Endothelial cell of umbilical vein (primary cell): ENCODE results near the gene LYPD5. TPM values are rescaled to one million over a fixed set of nuclear protein-coding genes. Genes with fewer than 3 reads are reported as not detected.

ENCODE experiments used
- BruUV-seq: library from RNA; stranded (reverse); fragments of 400-500 nt; replicated peaks from 2 replicates; lab custom pipeline; 2021; lab: Mats Ljungman, UMichigan
- CTCF ChIA-PET: fragments of 300-600, 350-600 bp; sonication (Branson Sonifier 250); formaldehyde crosslinking; loops from one replicate; lab custom pipeline; 2021; ENCODE audit warnings: antibody characterized with exemption, inconsistent platforms; lab: Charles Lee
- POLR2A ChIA-PET: fragments of 300-600, 350-600 bp; sonication (Branson Sonifier 250); formaldehyde crosslinking; loops from one replicate; lab custom pipeline; 2021; ENCODE audit warnings: antibody characterized with exemption, inconsistent platforms; lab: Charles Lee
- DNase-seq: peaks from one replicate; pipeline ENCODE4 v3.0.0-alpha.2; 2011; ENCODE audit warnings: low read depth, low spot score
- FAIRE-seq: peaks from 2 replicates; lab custom pipeline; 2011; peaks lifted over from hg19 to GRCh38; lab: Jason Lieb, UNC
- H2AFZ ChIP-seq: 2 replicates; pipeline ENCODE4 v1.6.0; 2012; ENCODE audit warnings: low read depth, low read length, control low read depth, inconsistent platforms
- H3K27ac ChIP-seq: 2 replicates; pipeline ENCODE4 v1.5.1; 2011; ENCODE audit warnings: low read depth, mild to moderate bottlenecking, control low read depth, low read length, moderate library complexity; ENCODE audit not compliant: insufficient read depth
- H3K27me3 ChIP-seq, 2 experiments: 2 replicates each; pipeline versions ENCODE4 v1.6.0 to v1.6.1; 2011; ENCODE audit warnings: low read length in 2 of 2, mixed read lengths in 1 of 2; ENCODE audit not compliant: control insufficient read depth in 2 of 2, insufficient read depth in 2 of 2
- H3K36me3 ChIP-seq, 2 experiments: 2 replicates in 1 of 2; 3 replicates in 1 of 2; pipeline ENCODE4 v1.5.1; 2011; ENCODE audit warnings: low read length in 2 of 2, mild to moderate bottlenecking in 1 of 2, moderate library complexity in 1 of 2; ENCODE audit not compliant: control insufficient read depth in 2 of 2, insufficient read depth in 2 of 2; ENCODE audit errors: extremely low read depth in 1 of 2
- H3K4me1 ChIP-seq: 3 replicates; pipeline ENCODE4 v1.5.1; 2011; ENCODE audit warnings: mild to moderate bottlenecking, low read length; ENCODE audit not compliant: control insufficient read depth, insufficient read depth; ENCODE audit errors: extremely low read depth
- H3K4me2 ChIP-seq: 2 replicates; pipeline ENCODE4 v1.6.1; 2011; ENCODE audit warnings: low read length, control low read depth, mixed read lengths; ENCODE audit not compliant: insufficient read depth
- H3K4me3 ChIP-seq, 3 experiments: fragments of 200-600 bp in 1 of 3; sonication (generic), shearing (Covaris generic) in 1 of 3; replicated peaks in 1 of 3; 2 replicates each; pipeline ENCODE4 v1.5.1; 2011 to 2016; ENCODE audit warnings: control low read depth in 3 of 3, low read length in 3 of 3, mild to moderate bottlenecking in 2 of 3, inconsistent platforms in 1 of 3, low read depth in 1 of 3, moderate library complexity in 1 of 3; ENCODE audit not compliant: insufficient read depth in 1 of 3
- H3K79me2 ChIP-seq: 2 replicates; pipeline ENCODE4 v1.6.0; 2012; ENCODE audit warnings: low read length, inconsistent platforms; ENCODE audit not compliant: control insufficient read depth, insufficient read depth
- H3K9ac ChIP-seq: replicated peaks from 2 replicates; pipeline ENCODE3; 2011; ENCODE audit warnings: low read length, control low read depth; ENCODE audit not compliant: insufficient read depth; ENCODE audit errors: extremely low read depth
- H3K9me1 ChIP-seq: replicated peaks from 3 replicates; pipeline ENCODE4 v1.6.0; 2011; ENCODE audit warnings: mild to moderate bottlenecking, low read length; ENCODE audit not compliant: control insufficient read depth, insufficient read depth; ENCODE audit errors: extremely low read depth
- H3K9me3 ChIP-seq: replicated peaks from 2 replicates; pipeline ENCODE4 v1.5.1; 2012; ENCODE audit warnings: low read length, inconsistent platforms; ENCODE audit not compliant: control insufficient read depth, insufficient read depth
- H4K20me1 ChIP-seq: replicated peaks from 2 replicates; pipeline ENCODE3; 2011; ENCODE audit warnings: mild to moderate bottlenecking, low read length; ENCODE audit not compliant: control insufficient read depth, insufficient read depth; ENCODE audit errors: extremely low read depth
- CTCF ChIP-seq, 2 donors: IDR thresholded peaks; 1 replicate in 1 of 2; 2 replicates in 1 of 2; pipeline ENCODE4 v1.5.1; 2011; ENCODE audit warnings: low read length in 2 of 2, mild to moderate bottlenecking in 2 of 2, moderate library complexity in 2 of 2, control low read depth in 1 of 2, inconsistent platforms in 1 of 2, low read depth in 1 of 2; ENCODE audit not compliant: insufficient read depth in 1 of 2; ENCODE audit errors: extremely low read depth in 1 of 2
- EZH2 ChIP-seq: IDR thresholded peaks from 2 replicates; pipeline ENCODE4 v1.6.1; 2012; ENCODE audit warnings: borderline replicate concordance, low read depth, mild to moderate bottlenecking, moderate library complexity, low read length, inconsistent platforms; ENCODE audit not compliant: severe bottlenecking
- FOS ChIP-seq: IDR thresholded peaks from 2 replicates; pipeline ENCODE4 v1.6.1; 2011; ENCODE audit warnings: mild to moderate bottlenecking, low read length, moderate library complexity, borderline replicate concordance; ENCODE audit not compliant: insufficient read depth
- GATA2 ChIP-seq: IDR thresholded peaks from 2 replicates; pipeline ENCODE4 v1.7.0; 2011; ENCODE audit warnings: low read depth, mild to moderate bottlenecking, moderate library complexity, mixed read lengths, low read length; ENCODE audit not compliant: insufficient read length, insufficient read depth
- JUN ChIP-seq: IDR thresholded peaks from 2 replicates; pipeline ENCODE4 v1.6.1; 2011; ENCODE audit warnings: borderline replicate concordance, low read depth; ENCODE audit not compliant: insufficient read length, insufficient read depth
- MAX ChIP-seq: IDR thresholded peaks from 2 replicates; pipeline ENCODE4 v1.6.1; 2011; ENCODE audit not compliant: insufficient read depth, insufficient read length
- MYC ChIP-seq: IDR thresholded peaks from one replicate; pipeline ENCODE4 v1.6.1; 2011; ENCODE audit warnings: mild to moderate bottlenecking, low read depth, low read length
- POLR2A ChIP-seq: IDR thresholded peaks from 2 replicates; pipeline ENCODE4 v1.6.1; 2012; ENCODE audit warnings: low read depth, mild to moderate bottlenecking, control low read depth, low read length
- POLR2AphosphoS5 ChIP-seq: IDR thresholded peaks from 2 replicates; pipeline ENCODE4 v1.6.1; 2012; ENCODE audit warnings: low read depth, mild to moderate bottlenecking, control low read depth, low read length, moderate library complexity; ENCODE audit not compliant: insufficient read depth
- dilution Hi-C: fragments of 300-500 bp; cut with MboI; formaldehyde crosslinking; loops from one replicate; pipeline ENCODE4 v1.15.0; 2019; ENCODE audit warnings: low sequenced_read_pairs; ENCODE audit not compliant: extremely low pct_ligation_motif_present
- intact Hi-C: fragments of 100-400 bp; cut with micrococcal nuclease; formaldehyde crosslinking; loops from one replicate; pipeline ENCODE4 v1.10.0; 2022
- polyA plus RNA-seq, 4 experiments: library from polyadenylated mRNA; depleted of rRNA in 3 of 4; stranded (reverse) in 3 of 4; unstranded in 1 of 4; fragments of >200 nt; gene quantifications; 2 replicates each; pipeline versions ENCODE4 v1.2.1 to v1.2.3, GENCODE V29; 2011 to 2012; ENCODE audit warnings: missing spikeins in 1 of 4
- total RNA-seq: library from RNA; stranded (reverse); gene quantifications from 2 replicates; pipeline ENCODE4 v1.2.3, GENCODE V29; 2021

LYPD5 gene
- total and polyA plus RNA-seq, 2 donors (not counting 3 experiments of a cell fraction or from before 2014, with no cell fraction given) = 0.28 TPM; not detected in 1

GRCh38 chr19:43777163-43777695 is 25.0 kb downstream of the LYPD5 start:
- no TSS peak for BruUV-seq
- dilution Hi-C loops (no loop called here), intact Hi-C loops (no loop called here)
- H3K9me1 ChIP-seq = no peaks in the 10 kb centered on the region
- peaks cover 25% of the 10 kb centered on the region for H3K4me1 ChIP-seq
- no peak for DNase-seq
- H4K20me1 ChIP-seq = no peaks in the 10 kb centered on the region
- no peaks in the 10 kb centered on the region for H3K9me3 ChIP-seq
- H3K36me3 ChIP-seq = no peaks in the 10 kb centered on the region
- H3K4me3 ChIP-seq = no peak overlapping the region
- FAIRE-seq = peak; percentile 78
- H3K79me2 ChIP-seq = no peaks in the 10 kb centered on the region
- peak overlapping the region; percentile 29 for H3K9ac ChIP-seq
- H2AFZ ChIP-seq = peak overlapping the region; percentile 70
- H3K27ac ChIP-seq = no peak overlapping the region
- TF ChIP-seq MAX (no peak), FOS (peak; percentile 7), POLR2A (no peak), EZH2 (no peak), MYC (no peak), JUN (no peak), POLR2AphosphoS5 (no peak)
- POLR2A ChIA-PET = interaction anchor here (1.3 kb wide), 1 partner anchor 109 kb away, joined by 6 read pairs; no protein-coding TSS in a partner anchor
- no peak overlapping the region for H3K4me2 ChIP-seq
- CTCF ChIA-PET = interaction anchor here (1.1 to 6.8 kb wide), 8 partner anchors 11 to 222 kb away, joined by 3 to 114 read pairs (median 4); partner anchors contain the start of genes PLAUR and SMG9
- peaks cover 0 to 3% of the 10 kb centered on the region in 2 experiments for H3K27me3 ChIP-seq

GRCh38 chr19:43776286-43776685 is 26.0 kb downstream of the LYPD5 start:
- ChIA-PET POLR2A (interaction anchor here (1.3 kb wide), 1 partner anchor 108 kb away, joined by 6 read pairs; no protein-coding TSS in a partner anchor), CTCF (interaction anchor here (6.8 kb wide), 1 partner anchor 10 kb away, joined by 114 read pairs; no protein-coding TSS in a partner anchor)
- Histone ChIP-seq H2AFZ (no peak overlapping the region), H3K36me3 (no peaks in the 10 kb centered on the region), H3K9me1 (no peaks in the 10 kb centered on the region), H4K20me1 (no peaks in the 10 kb centered on the region), H3K9me3 (no peaks in the 10 kb centered on the region), H3K4me3 (no peak overlapping the region), H3K27me3 (peaks cover 0 to 3% of the 10 kb centered on the region in 2 experiments), H3K4me1 (peaks cover 25% of the 10 kb centered on the region), H3K4me2 (no peak overlapping the region), H3K79me2 (no peaks in the 10 kb centered on the region), H3K27ac (no peak overlapping the region), H3K9ac (no peak overlapping the region)
- dilution Hi-C loops = no loop called here
- TF ChIP-seq POLR2AphosphoS5 (no peak), MYC (no peak), CTCF (IDR thresholded peaks at IDR 0.05; ENCODE audit: extremely low read depth in 1 of 2, insufficient read depth in 1 of 2, low read depth in 1 of 2, low read length in 2 of 2) (no peak), GATA2 (no peak), JUN (no peak), FOS (no peak), EZH2 (no peak), MAX (no peak), POLR2A (no peak)
- FAIRE-seq (no peak), DNase-seq (no peak)
- BruUV-seq = no TSS peak
- intact Hi-C loops = no loop called here
